KG1 (cell line): ENCODE results near the gene POU2F1.

Experiments used
- DNase-seq: peaks from one replicate; lab custom pipeline; 2025; lab: John Stamatoyannopoulos, UW

POU2F1 gene

GRCh38 chr1:167467752-167468151 lies 247.1 kb downstream of the POU2F1 start:
- DNase-seq = no peak

GRCh38 chr1:167469280-167469965 lies 248.7 kb downstream of the POU2F1 start:
- no peak for DNase-seq

GRCh38 chr1:167471568-167471967 lies 250.9 kb downstream of the POU2F1 start:
- no peak for DNase-seq

- DNase-seq = no peak
These were observed 252.3 kb downstream of the POU2F1 start for GRCh38 chr1:167472752-167473521.

GRCh38 chr1:167473761-167474160 lies 253.1 kb downstream of the POU2F1 start:
- DNase-seq = no peak

- DNase-seq = no peak
These were observed 253.5 kb downstream of the POU2F1 start for GRCh38 chr1:167474191-167474641.

GRCh38 chr1:167476061-167476460 lies 255.4 kb downstream of the POU2F1 start:
- DNase-seq = no peak
